HepG2 (cell line): ENCODE measurements around the gene ZNF644.
A peak's percentile ranks its signal among the peaks of the same experiment; 100 is the strongest.

Experiments used
- AKAP8 ChIP-seq: sonication (generic); formaldehyde crosslinking; IDR thresholded peaks from 2 replicates; pipeline ENCODE4 v1.5.1; 2020; ENCODE audit warnings: mild to moderate bottlenecking, missing genetic modification reagents
- CREB1 ChIP-seq, 2 experiments: fragments of 450-650 bp in 1 of 2; IDR thresholded peaks; 2 replicates each; pipeline ENCODE4 v1.6.1; 2016 to 2017; ENCODE audit warnings: control low read depth in 1 of 2, mild to moderate bottlenecking in 1 of 2, missing compliant biosample characterization in 1 of 2, missing genetic modification characterization in 1 of 2
- FOSL2 ChIP-seq: sonication (generic); formaldehyde crosslinking; IDR thresholded peaks from 2 replicates; pipeline ENCODE4 v1.4.0; 2020; ENCODE audit warnings: missing genetic modification reagents
- HMG20A ChIP-seq: IDR thresholded peaks from 2 replicates; pipeline ENCODE4 v1.6.1; 2016; ENCODE audit warnings: borderline replicate concordance
- MZF1 ChIP-seq: sonication (generic); formaldehyde crosslinking; IDR thresholded peaks from 2 replicates; pipeline ENCODE4 v1.8.1; 2023; ENCODE audit warnings: mild to moderate bottlenecking, missing genetic modification reagents, borderline replicate concordance
- PBX3 ChIP-seq: sonication (generic); formaldehyde crosslinking; IDR thresholded peaks from 2 replicates; pipeline ENCODE4 v1.8.1; 2023; ENCODE audit warnings: missing genetic modification reagents, inconsistent platforms, borderline replicate concordance
- SIN3A ChIP-seq: IDR thresholded peaks from 2 replicates; pipeline ENCODE4 v1.6.1; 2011; ENCODE audit warnings: low read depth, mild to moderate bottlenecking, control low read depth, low read length, borderline replicate concordance
- ZNF704 ChIP-seq: sonication (generic); formaldehyde crosslinking; IDR thresholded peaks from 2 replicates; pipeline ENCODE4 v1.8.1; 2023; ENCODE audit warnings: mild to moderate bottlenecking, inconsistent platforms, moderate library complexity, missing genetic modification reagents, borderline replicate concordance
- TF ChIP-seq, protein P1 (sequence below): sonication (generic); formaldehyde crosslinking; IDR thresholded peaks from 2 replicates; pipeline ENCODE4 v1.4.0; 2020; ENCODE audit warnings: low read depth, mild to moderate bottlenecking, missing genetic modification reagents
- TF ChIP-seq, protein P2 (sequence below): sonication (generic); formaldehyde crosslinking; IDR thresholded peaks from 2 replicates; pipeline ENCODE4 v1.5.0; 2020; ENCODE audit warnings: mild to moderate bottlenecking, missing genetic modification reagents, moderate library complexity
- TF ChIP-seq, protein P3 (sequence below): IDR thresholded peaks from 2 replicates; pipeline ENCODE4 v1.6.1; 2016; ENCODE audit warnings: control low read depth
- TF ChIP-seq, protein P4 (sequence below): sonication (generic); formaldehyde crosslinking; IDR thresholded peaks from 2 replicates; pipeline ENCODE4 v1.5.1; 2020; ENCODE audit warnings: missing genetic modification reagents, mild to moderate bottlenecking, borderline replicate concordance

DNA sequence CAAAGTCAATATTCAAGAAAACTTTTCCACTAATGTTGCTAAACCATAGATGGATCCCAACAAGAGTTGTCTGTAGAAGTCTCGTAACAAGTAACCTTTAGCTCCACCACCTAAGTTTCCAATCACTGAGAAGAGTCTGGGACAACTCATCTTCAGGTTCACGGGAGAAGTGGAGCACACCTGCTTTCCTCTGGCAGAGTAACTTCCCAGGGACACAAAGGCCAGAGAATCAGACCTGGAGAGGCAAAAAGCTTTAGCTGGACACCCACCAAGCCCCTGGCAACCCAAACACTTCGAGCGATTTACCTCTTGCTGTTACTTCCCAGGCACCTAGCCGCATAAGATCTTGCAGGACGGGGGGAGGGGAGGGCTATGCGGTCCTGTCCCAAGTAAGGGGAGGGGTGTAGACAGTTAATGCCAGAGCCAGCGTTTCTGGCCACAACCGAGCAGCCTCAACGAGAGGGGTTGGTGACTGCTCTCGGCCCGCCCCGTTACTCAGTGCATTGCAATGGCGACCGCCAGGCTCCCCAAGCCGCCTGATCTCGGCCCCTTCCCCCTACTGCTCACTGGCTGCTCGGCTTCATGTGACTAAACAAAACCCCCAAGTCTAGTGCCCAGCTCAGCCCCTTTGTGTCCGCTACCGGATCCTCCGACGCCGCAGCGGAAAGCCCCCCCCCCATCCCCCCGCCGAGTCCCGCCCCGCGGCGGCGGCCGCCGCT is 709 bp downstream of the ZNF644 start:
- no peak for TF ChIP-seq CREB1 (IDR thresholded peaks at IDR 0.05)
- 0 out of 2 replicates have a peak, but pooled peaks have one; percentile 17 for TF ChIP-seq CREB1 (CRISPR knock-in tag; IDR thresholded peaks at IDR 0.05)
- no peak for TF ChIP-seq FOSL2 (CRISPR knock-in tag)
- TF ChIP-seq, protein P1, sequence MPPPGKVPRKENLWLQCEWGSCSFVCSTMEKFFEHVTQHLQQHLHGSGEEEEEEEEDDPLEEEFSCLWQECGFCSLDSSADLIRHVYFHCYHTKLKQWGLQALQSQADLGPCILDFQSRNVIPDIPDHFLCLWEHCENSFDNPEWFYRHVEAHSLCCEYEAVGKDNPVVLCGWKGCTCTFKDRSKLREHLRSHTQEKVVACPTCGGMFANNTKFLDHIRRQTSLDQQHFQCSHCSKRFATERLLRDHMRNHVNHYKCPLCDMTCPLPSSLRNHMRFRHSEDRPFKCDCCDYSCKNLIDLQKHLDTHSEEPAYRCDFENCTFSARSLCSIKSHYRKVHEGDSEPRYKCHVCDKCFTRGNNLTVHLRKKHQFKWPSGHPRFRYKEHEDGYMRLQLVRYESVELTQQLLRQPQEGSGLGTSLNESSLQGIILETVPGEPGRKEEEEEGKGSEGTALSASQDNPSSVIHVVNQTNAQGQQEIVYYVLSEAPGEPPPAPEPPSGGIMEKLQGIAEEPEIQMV (CRISPR knock-in tag) = no peak
- no peak for TF ChIP-seq MZF1 (CRISPR knock-in tag)
- TF ChIP-seq HMG20A (CRISPR knock-in tag) = no peak
- no peak for TF ChIP-seq PBX3 (CRISPR knock-in tag)
- TF ChIP-seq, protein P2, sequence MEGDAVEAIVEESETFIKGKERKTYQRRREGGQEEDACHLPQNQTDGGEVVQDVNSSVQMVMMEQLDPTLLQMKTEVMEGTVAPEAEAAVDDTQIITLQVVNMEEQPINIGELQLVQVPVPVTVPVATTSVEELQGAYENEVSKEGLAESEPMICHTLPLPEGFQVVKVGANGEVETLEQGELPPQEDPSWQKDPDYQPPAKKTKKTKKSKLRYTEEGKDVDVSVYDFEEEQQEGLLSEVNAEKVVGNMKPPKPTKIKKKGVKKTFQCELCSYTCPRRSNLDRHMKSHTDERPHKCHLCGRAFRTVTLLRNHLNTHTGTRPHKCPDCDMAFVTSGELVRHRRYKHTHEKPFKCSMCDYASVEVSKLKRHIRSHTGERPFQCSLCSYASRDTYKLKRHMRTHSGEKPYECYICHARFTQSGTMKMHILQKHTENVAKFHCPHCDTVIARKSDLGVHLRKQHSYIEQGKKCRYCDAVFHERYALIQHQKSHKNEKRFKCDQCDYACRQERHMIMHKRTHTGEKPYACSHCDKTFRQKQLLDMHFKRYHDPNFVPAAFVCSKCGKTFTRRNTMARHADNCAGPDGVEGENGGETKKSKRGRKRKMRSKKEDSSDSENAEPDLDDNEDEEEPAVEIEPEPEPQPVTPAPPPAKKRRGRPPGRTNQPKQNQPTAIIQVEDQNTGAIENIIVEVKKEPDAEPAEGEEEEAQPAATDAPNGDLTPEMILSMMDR (CRISPR knock-in tag) = no peak
- TF ChIP-seq ZNF704 (CRISPR knock-in tag) = no peak
- no peak for TF ChIP-seq SIN3A
- TF ChIP-seq AKAP8 = no peak
- TF ChIP-seq, protein P3, sequence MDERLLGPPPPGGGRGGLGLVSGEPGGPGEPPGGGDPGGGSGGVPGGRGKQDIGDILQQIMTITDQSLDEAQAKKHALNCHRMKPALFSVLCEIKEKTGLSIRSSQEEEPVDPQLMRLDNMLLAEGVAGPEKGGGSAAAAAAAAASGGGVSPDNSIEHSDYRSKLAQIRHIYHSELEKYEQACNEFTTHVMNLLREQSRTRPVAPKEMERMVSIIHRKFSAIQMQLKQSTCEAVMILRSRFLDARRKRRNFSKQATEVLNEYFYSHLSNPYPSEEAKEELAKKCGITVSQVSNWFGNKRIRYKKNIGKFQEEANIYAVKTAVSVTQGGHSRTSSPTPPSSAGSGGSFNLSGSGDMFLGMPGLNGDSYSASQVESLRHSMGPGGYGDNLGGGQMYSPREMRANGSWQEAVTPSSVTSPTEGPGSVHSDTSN (CRISPR knock-in tag) = no peak
- TF ChIP-seq, protein P4, sequence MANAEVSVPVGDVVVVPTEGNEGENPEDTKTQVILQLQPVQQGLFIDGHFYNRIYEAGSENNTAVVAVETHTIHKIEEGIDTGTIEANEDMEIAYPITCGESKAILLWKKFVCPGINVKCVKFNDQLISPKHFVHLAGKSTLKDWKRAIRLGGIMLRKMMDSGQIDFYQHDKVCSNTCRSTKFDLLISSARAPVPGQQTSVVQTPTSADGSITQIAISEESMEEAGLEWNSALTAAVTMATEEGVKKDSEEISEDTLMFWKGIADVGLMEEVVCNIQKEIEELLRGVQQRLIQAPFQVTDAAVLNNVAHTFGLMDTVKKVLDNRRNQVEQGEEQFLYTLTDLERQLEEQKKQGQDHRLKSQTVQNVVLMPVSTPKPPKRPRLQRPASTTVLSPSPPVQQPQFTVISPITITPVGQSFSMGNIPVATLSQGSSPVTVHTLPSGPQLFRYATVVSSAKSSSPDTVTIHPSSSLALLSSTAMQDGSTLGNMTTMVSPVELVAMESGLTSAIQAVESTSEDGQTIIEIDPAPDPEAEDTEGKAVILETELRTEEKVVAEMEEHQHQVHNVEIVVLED (CRISPR knock-in tag) = no peak
